CD4-positive, alpha-beta T cell treated with Interferon gamma for 1 hour (primary cell): Measurements from ENCODE around the gene NLRC5.
"Not testable (repeated sequence)": the region's sequence is repeated elsewhere in the genome, so short reads cannot be mapped to it uniquely, and the experiment has no call there.

Experiments used
- DNase-seq: peaks from one replicate; pipeline ENCODE4 v3.0.0-alpha.2; 2020

Gene NLRC5

GRCh38 chr16:57083485-57084126, 94.2 kb downstream of the NLRC5 start:
- DNase-seq = no peak

DNA sequence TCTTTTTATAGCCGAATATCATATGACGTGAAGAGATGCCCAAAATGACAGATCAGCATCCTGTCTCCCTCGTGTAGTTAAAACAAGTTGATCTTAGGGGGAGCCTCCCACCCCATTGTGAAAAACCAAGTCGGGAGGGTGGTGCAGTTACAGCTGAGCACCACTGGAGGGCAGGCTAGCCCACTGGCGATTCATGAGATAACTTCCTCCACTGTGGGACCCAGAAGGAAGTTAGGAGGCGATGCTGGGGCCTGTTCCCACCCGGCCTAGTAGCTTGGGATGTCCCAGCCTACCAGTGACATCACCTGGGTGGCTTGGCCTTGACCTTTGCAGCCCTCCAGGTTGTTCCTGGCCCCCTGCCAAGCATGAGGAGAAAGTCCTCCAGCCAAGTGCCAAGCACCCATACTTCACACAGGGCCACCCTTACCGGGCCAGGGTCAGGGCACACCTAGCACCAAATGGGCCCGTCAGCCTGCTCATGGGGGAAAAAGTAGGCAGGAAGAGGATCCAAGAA, 95.0 kb downstream of the NLRC5 start:
- peak; percentile 73 for DNase-seq

- DNase-seq = no peak
These were observed 95.6 kb downstream of the NLRC5 start for GRCh38 chr16:57084996-57085395.

- no peak for DNase-seq
These were observed 97.6 kb downstream of the NLRC5 start for GRCh38 chr16:57087003-57087402.

DNA sequence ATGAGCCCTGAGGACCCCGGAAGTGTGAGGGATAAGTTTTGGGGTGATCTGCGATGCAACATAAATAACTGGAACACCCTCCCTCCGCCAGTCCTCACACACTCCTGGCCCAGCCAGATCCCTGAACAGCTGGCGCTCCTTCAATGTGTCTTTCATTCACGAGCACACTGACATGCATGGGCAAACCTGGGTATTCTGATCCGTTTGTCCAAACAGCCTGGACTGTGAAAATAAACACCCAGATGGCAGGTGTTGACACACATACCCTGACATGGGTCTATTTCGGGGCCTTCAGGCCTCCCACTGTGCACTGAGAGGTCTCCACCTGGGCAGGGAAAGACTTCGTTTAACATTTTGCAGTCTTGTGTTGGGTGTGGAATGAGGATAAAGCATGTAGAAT, 100.0 kb downstream of the NLRC5 start:
- no peak for DNase-seq

- DNase-seq = no peak
These were observed 102.0 kb downstream of the NLRC5 start for GRCh38 chr16:57091200-57091974.

GRCh38 chr16:57091975-57092785, 102.8 kb downstream of the NLRC5 start, which contains the start of gene CPNE2:
CPNE2 (plus strand) TSS chr16:57092583; CDS start chr16:57110743, 18,160 bp downstream.
- DNase-seq = peak; percentile 11

- peak; percentile 34 for DNase-seq
These were observed 103.5 kb downstream of the NLRC5 start for GRCh38 chr16:57092786-57093411.

DNA sequence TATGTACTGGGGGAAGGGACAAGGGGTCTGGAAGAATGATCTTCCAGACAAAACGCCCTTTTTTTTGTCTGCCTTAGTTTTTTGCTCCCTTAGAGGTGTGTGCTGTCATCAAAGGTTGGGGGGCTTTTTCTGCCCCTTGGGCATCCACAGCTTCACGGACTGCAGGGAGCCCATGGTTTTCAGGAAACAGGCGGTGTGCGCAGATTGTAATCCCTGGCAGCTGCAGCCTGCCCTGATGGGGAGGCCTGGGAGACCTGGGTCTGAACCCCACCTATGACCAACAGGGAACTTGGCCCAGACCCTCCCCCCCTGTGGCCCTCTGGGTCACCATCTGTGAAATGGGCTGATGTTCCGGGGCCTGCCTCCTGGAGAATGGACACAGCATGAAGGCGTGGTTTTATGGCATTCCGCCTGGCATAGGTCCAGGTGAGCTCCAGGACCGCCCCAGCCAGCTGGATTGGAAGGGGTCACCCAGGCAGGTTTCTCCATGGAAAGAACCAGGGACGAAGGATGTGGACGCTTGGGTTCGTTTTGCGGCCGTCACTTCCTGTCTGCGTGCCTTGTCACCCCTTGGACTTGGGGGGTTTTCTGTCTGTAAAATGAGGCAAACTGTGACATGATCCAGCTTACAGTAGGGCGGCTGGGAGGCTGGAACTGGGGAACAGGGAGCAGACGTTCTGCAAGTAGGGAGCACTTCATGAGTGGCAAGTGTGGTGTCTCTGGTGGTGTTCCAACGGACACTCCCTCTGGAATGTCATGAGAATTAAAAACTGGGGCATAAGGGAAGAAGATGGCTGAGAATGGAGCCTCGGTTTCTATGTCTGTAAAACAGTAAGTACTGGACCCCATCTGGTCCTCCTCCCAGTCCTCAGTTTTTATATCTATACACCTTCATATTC, 104.6 kb downstream of the NLRC5 start:
- no peak for DNase-seq

DNA sequence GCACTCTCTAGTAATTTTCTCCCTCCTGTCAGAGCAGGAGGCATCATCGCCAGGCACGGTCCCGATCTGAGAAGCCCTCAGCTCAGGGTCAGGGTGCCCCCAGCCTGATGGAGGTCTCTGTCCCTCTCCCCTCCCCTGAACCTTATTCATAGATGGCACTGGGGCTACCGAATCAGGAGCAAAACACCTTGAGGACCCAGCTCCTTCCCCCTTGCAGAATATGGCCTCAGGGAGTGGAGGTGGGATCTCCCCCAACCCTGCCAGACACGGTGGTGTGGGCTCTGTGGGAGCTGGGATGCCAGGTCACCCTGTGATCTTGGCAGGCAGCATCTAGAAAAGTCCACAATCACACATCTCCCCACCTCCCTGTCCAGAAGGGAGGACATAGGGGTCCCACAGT, 105.6 kb downstream of the NLRC5 start:
- no peak for DNase-seq

GRCh38 chr16:57096192-57096591, 106.8 kb downstream of the NLRC5 start:
- DNase-seq = no peak

DNA sequence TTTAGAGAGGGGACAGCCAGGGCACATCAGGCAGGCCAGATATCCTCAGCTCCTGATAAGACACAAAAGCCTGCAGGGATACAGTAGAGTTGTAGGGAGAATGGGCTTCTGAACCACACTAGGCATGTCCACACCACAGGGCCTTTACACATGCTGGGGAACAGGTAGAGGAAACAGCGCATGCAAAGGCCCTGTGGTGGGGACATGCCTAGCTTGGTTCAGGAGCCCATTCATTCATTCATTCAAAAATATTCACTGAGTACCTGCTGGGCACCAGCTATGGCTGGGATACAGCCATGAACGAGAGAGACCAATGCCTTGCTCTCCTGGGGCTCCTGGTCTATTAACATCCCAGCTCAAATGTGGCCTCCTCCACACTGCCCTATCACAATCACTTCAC, 107.4 kb downstream of the NLRC5 start:
- DNase-seq = no peak

- no peak for DNase-seq
These were observed 109.0 kb downstream of the NLRC5 start for GRCh38 chr16:57098188-57098841.

- DNase-seq = not testable (repeated sequence)
These were observed 110.6 kb downstream of the NLRC5 start for GRCh38 chr16:57099965-57100364.

GRCh38 chr16:57100445-57100844, 111.1 kb downstream of the NLRC5 start:
- DNase-seq = no peak

GRCh38 chr16:57102888-57103851, 113.8 kb downstream of the NLRC5 start:
- no peak for DNase-seq

DNA sequence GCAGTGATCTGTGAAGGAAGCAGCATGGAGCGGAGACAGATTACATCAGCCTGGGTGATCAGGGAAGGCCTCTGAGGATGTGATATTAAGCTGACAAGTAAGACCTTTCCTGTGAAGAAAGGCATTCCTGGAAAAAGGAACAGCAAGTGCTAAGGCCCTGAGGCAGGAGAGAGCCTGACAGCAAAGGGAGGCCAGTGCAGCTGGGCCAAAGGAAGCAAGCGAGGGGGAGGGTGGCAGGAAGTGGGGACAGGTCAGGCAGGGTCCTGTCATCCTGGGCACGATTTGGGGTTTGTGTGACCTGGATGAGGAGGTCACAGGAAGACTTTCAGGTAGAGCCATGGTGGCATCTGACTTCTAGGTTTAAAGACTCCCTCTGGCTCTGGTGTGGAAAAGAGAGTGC, 115.3 kb downstream of the NLRC5 start:
- no peak for DNase-seq

GRCh38 chr16:57105184-57105583, 115.8 kb downstream of the NLRC5 start:
- no peak for DNase-seq

DNA sequence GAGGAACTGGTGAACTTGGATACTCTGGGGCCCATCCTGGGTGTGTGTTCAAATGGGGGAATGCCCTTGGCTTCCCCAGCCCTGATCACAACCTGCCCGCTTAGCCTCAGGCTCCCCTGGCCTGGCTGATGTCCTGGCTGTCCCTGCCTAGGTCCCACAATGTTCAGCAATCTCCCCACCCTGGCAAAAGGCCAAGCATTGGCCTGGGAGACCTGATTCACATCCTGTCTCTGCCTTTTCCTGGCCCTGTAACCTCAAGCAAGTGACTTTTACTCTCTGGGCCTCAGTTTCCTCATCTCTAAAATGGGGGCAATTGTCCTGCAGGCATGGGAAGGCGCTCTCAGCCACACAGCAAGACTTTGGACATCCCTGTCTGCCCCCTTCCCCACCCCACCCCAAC, 117.4 kb downstream of the NLRC5 start:
- no peak for DNase-seq

DNA sequence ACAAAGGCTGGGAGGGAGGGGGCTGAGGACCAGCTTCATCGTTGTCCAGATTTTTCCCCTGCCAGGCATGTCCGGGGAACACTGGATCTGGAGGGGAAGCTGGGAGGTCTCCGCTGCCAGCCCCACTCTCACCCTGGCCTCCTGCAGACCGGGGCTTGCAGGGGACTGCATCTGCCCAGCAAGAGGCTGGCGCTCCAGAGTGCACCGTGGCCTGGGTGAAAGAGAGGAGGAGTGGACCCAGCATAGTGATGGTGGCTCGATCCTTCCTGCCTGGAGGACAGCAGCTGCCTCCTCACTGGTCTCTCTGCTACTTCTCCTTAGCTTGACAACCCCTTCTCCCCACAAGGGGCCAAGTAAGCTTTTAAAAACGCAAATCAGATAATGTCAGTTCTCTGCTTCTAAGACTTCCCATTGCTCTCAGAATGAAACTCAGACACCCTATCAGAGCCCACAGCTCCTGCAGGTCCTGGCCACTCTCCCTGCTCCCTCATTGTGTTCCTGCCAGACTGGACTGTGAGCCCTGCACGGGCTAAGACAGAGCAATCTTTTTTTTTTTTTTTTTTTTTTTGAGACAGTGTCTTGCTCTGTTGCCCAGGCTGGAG, 118.1 kb downstream of the NLRC5 start:
- DNase-seq = no peak
